Endothelial cell of umbilical vein (primary cell): Measurements from ENCODE around the gene NBPF14. TPM values are rescaled to one million over a fixed set of nuclear protein-coding genes. Genes with fewer than 3 reads are reported as not detected.

Source experiments
- polyA plus RNA-seq, 4 experiments: library from polyadenylated mRNA; depleted of rRNA in 3 of 4; stranded (reverse) in 3 of 4; unstranded in 1 of 4; fragments of >200 nt; gene quantifications; 2 replicates each; pipeline versions ENCODE4 v1.2.1 to v1.2.3, GENCODE V29; 2011 to 2012; ENCODE audit warnings: missing spikeins in 1 of 4
- small RNA-seq: library from RNA; depleted of rRNA; stranded (forward); fragments of <200 nt; gene quantifications from one replicate; pipeline ENCODE3, GENCODE V24; 2012; ENCODE audit warnings: low replicate concordance, low read depth; ENCODE audit not compliant: insufficient read depth, insufficient read length
- total RNA-seq: library from RNA; stranded (reverse); gene quantifications from 2 replicates; pipeline ENCODE4 v1.2.3, GENCODE V29; 2021

The NBPF14 gene
- total and polyA plus RNA-seq, 2 donors (not counting 3 experiments of a cell fraction or from before 2014, with no cell fraction given), result 13.5 to 15.7 TPM

Small RNA genes within 50 kb of the gene (small RNA-seq; reads per million reads assigned to genes)
- gene RF00003, result 5.9 reads per million, percentile 44 among the genes with 10 or more reads in this experiment

Other genes with a start within 250 kb of the NBPF14 start
- not detected in 2 replicates for gene PPIAL4G, start 112.7 kb downstream of the NBPF14 start, total RNA-seq
- gene PPIAL4G, start 112.7 kb downstream of the NBPF14 start, polyA plus RNA-seq, result not detected in 2 replicates
- gene NUDT4B, start 152.8 kb upstream of the NBPF14 start, total RNA-seq, result 1.7 TPM in 1 of 2 replicates, not detected in the other
- 34.5 and 39.0 TPM in 2 replicates for gene NUDT4B, start 152.8 kb upstream of the NBPF14 start, polyA plus RNA-seq
- 19.7 and 26.4 TPM in 2 replicates for gene PDE4DIP, start 248.4 kb upstream of the NBPF14 start, total RNA-seq
- gene PDE4DIP, start 248.4 kb upstream of the NBPF14 start, polyA plus RNA-seq, result 4.0 and 6.3 TPM in 2 replicates